PC-3 (cell line): ENCODE data around the gene PTPRE. TPM values are rescaled to one million over a fixed set of nuclear protein-coding genes. Genes with fewer than 3 reads are reported as not detected.

Source experiments
- ATAC-seq: fragments of 200-7000 bp; cut with Tn5 transposase; 2 replicates; pipeline ENCODE4 v1.9.1; 2020; ENCODE audit warnings: mild to moderate bottlenecking, moderate library complexity
- BruUV-seq: library from RNA; stranded (reverse); fragments of 400-500 nt; replicated peaks from 2 replicates; lab custom pipeline; 2021; lab: Mats Ljungman, UMichigan
- CTCF ChIA-PET: fragments of 300-600 bp; sonication (Branson Sonifier 250); formaldehyde crosslinking; loops from one replicate; lab custom pipeline; 2022; ENCODE audit warnings: antibody characterized with exemption; lab: Charles Lee
- POLR2A ChIA-PET: fragments of 300-600 bp; sonication (Branson Sonifier 250); formaldehyde crosslinking; loops from one replicate; lab custom pipeline; 2022; ENCODE audit warnings: antibody characterized with exemption; ENCODE audit not compliant: unreplicated experiment; lab: Charles Lee
- DNase-seq: peaks from one replicate; pipeline ENCODE4 v3.0.0-alpha.2; 2015
- H2AFZ ChIP-seq: fragments of 300-600 bp; sonication (generic); 2 replicates; pipeline ENCODE4 v1.6.0; 2016; ENCODE audit warnings: antibody characterized with exemption, low read length
- H3F3A ChIP-seq: fragments of 300-600 bp; sonication (generic); one replicate; pipeline ENCODE4 v1.6.0; 2017; ENCODE audit warnings: antibody characterized with exemption, low read length, control low read depth, mild to moderate bottlenecking; ENCODE audit not compliant: unreplicated experiment
- H3K27ac ChIP-seq: fragments of 300-600 bp; sonication (generic); 2 replicates; pipeline ENCODE4 v1.5.1; 2016; ENCODE audit warnings: mild to moderate bottlenecking, low read length
- H3K27me3 ChIP-seq: fragments of 300-600 bp; sonication (generic); 2 replicates; pipeline ENCODE4 v1.6.1; 2016; ENCODE audit warnings: low read length, mixed read lengths
- H3K36me3 ChIP-seq: fragments of 300-600 bp; sonication (generic); 2 replicates; pipeline ENCODE4 v1.6.1; 2016; ENCODE audit warnings: low read depth, mixed run types, low read length, mixed read lengths
- H3K4me1 ChIP-seq: fragments of 300-600 bp; sonication (generic); 2 replicates; pipeline ENCODE4 v1.5.1; 2016; ENCODE audit warnings: low read length; ENCODE audit not compliant: insufficient read depth
- H3K4me2 ChIP-seq: fragments of 300-600 bp; sonication (generic); 2 replicates; pipeline ENCODE4 v1.6.0; 2016; ENCODE audit warnings: low read length
- H3K4me3 ChIP-seq: fragments of 300-600 bp; sonication (generic); 2 replicates; pipeline ENCODE4 v1.5.1; 2016; ENCODE audit warnings: mild to moderate bottlenecking, low read length, mixed read lengths
- H3K79me2 ChIP-seq: fragments of 300-600 bp; sonication (generic); 2 replicates; pipeline ENCODE4 v1.6.1; 2017; ENCODE audit warnings: low read length, mixed read lengths
- H3K9ac ChIP-seq: fragments of 300-600 bp; sonication (generic); 2 replicates; pipeline ENCODE4 v1.6.0; 2016; ENCODE audit warnings: mild to moderate bottlenecking, low read length
- H3K9me2 ChIP-seq: fragments of 300-600 bp; sonication (generic); replicated peaks from 2 replicates; pipeline ENCODE4 v1.6.1; 2016; ENCODE audit warnings: mixed run types, low read length, mixed read lengths
- H3K9me3 ChIP-seq: fragments of 300-600 bp; sonication (generic); 2 replicates; pipeline ENCODE4 v1.6.1; 2016; ENCODE audit warnings: low read length, mixed read lengths
- H4K20me1 ChIP-seq: fragments of 300-600 bp; sonication (generic); 2 replicates; pipeline ENCODE4 v1.6.1; 2016; ENCODE audit warnings: low read length, mixed read lengths
- CTCF ChIP-seq: fragments of 300-600 bp; sonication (generic); conservative IDR thresholded peaks from 2 replicates; pipeline ENCODE4 v1.5.1; 2017; ENCODE audit warnings: antibody characterized with exemption, low read depth, mild to moderate bottlenecking, low read length
- EZH2 ChIP-seq: fragments of 300-600 bp; sonication (generic); IDR thresholded peaks from one replicate; pipeline ENCODE4 v1.6.1; 2017; ENCODE audit warnings: antibody characterized with exemption, mild to moderate bottlenecking, low read length; ENCODE audit not compliant: unreplicated experiment
- EZH2phosphoT487 ChIP-seq: fragments of 300-600 bp; sonication (generic); IDR thresholded peaks from 2 replicates; pipeline ENCODE4 v1.6.1; 2018; ENCODE audit warnings: mild to moderate bottlenecking, antibody characterized with exemption, low read length, borderline replicate concordance
- intact Hi-C: fragments of 100-400 bp; cut with micrococcal nuclease; formaldehyde crosslinking; loops from 2 replicates; pipeline ENCODE4 v1.9.0; 2023
- total RNA-seq: library from RNA; depleted of rRNA; stranded (reverse); fragments of >200 nt; gene quantifications from 2 replicates; pipeline ENCODE4 v1.2.3, GENCODE V29; 2014

PTPRE gene
- total RNA-seq, 1 experiment from 2014 or later: 3.1 TPM

- Histone ChIP-seq H3F3A (no peaks in the 10 kb centered on the region), H4K20me1 (no peaks in the 10 kb centered on the region), H3K9me3 (no peaks in the 10 kb centered on the region), H3K4me2 (no peak overlapping the region), H3K9ac (no peak overlapping the region), H2AFZ (no peak overlapping the region), H3K4me3 (no peak overlapping the region), H3K27ac (no peak overlapping the region), H3K9me2 (no peaks in the 10 kb centered on the region), H3K4me1 (no peaks in the 10 kb centered on the region), H3K36me3 (no peaks in the 10 kb centered on the region), H3K27me3 (no peaks in the 10 kb centered on the region), H3K79me2 (no peaks in the 10 kb centered on the region)
- intact Hi-C loops: no loop called here
- ATAC-seq (no peak), DNase-seq (no peak)
- BruUV-seq: no TSS peak
- ChIA-PET POLR2A (no interaction called here), CTCF (no interaction called here)
- no peak for TF ChIP-seq EZH2
- no peak for TF ChIP-seq CTCF
- TF ChIP-seq EZH2phosphoT487: no peak
Observed at GRCh38 chr10:128059266-128059981, 152.5 kb downstream of the PTPRE start.

GRCh38 chr10:128059982-128060293 is 153.0 kb downstream of the PTPRE start:
- no TSS peak for BruUV-seq
- CTCF ChIA-PET: no interaction called here

More at GRCh38 chr10:128059982-128060293, 153.0 kb downstream of the PTPRE start:
- Histone ChIP-seq H3K4me2 (no peak overlapping the region), H3K4me1 (no peaks in the 10 kb centered on the region), H3K9me3 (no peaks in the 10 kb centered on the region), H4K20me1 (no peaks in the 10 kb centered on the region), H3K27ac (no peak overlapping the region), H3K4me3 (no peak overlapping the region), H3F3A (no peaks in the 10 kb centered on the region), H2AFZ (no peak overlapping the region), H3K27me3 (no peaks in the 10 kb centered on the region), H3K79me2 (no peaks in the 10 kb centered on the region), H3K9ac (no peak overlapping the region), H3K9me2 (no peaks in the 10 kb centered on the region), H3K36me3 (no peaks in the 10 kb centered on the region)
- POLR2A ChIA-PET: no interaction called here
- TF ChIP-seq EZH2phosphoT487 (no peak), CTCF (no peak), EZH2 (no peak)
- intact Hi-C loops: no loop called here
- ATAC-seq: no peak
- DNase-seq: no peak
